OCI-LY1 (cell line): Measurements from ENCODE around the gene PLCB4.

Experiments used
- EZH2 ChIP-seq: fragments of 200-600 bp; sonication (generic), shearing (Covaris generic); IDR thresholded peaks from 2 replicates; pipeline ENCODE4 v1.8.0; 2017; ENCODE audit warnings: borderline replicate concordance, mixed run types, mild to moderate bottlenecking, antibody characterized with exemption, low read length, moderate library complexity, mixed read lengths
- TF ChIP-seq, protein P1 (sequence below): fragments of 200-600 bp; sonication (generic), shearing (Covaris generic); IDR thresholded peaks from 2 replicates; pipeline ENCODE4 v1.5.1; 2017; ENCODE audit warnings: mild to moderate bottlenecking, antibody characterized with exemption, low read length, moderate library complexity, mixed read lengths

- TF ChIP-seq, protein P1, sequence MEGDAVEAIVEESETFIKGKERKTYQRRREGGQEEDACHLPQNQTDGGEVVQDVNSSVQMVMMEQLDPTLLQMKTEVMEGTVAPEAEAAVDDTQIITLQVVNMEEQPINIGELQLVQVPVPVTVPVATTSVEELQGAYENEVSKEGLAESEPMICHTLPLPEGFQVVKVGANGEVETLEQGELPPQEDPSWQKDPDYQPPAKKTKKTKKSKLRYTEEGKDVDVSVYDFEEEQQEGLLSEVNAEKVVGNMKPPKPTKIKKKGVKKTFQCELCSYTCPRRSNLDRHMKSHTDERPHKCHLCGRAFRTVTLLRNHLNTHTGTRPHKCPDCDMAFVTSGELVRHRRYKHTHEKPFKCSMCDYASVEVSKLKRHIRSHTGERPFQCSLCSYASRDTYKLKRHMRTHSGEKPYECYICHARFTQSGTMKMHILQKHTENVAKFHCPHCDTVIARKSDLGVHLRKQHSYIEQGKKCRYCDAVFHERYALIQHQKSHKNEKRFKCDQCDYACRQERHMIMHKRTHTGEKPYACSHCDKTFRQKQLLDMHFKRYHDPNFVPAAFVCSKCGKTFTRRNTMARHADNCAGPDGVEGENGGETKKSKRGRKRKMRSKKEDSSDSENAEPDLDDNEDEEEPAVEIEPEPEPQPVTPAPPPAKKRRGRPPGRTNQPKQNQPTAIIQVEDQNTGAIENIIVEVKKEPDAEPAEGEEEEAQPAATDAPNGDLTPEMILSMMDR: no peak
- no peak for TF ChIP-seq EZH2
Observed at GRCh38 chr20:9454791-9455190, 385.9 kb downstream of the PLCB4 start.
